NCI-H1694 treated with DMSO at 0.1 percent for 48 hours (cell line): ENCODE measurements around the gene ERH.
"Not testable (repeated sequence)": the region's sequence is repeated elsewhere in the genome, so short reads cannot be mapped to it uniquely, and the experiment has no call there.

Experiments used
- DNase-seq: peaks from one replicate; lab custom pipeline; 2025; lab: John Stamatoyannopoulos, UW

ERH gene

GRCh38 chr14:69398053-69398817 lies at the start of gene ERH, which contains the start of gene SLC39A9:
TSS of gene ERH (minus strand) at chr14:69398299. CDS start at chr14:69398233, 66 bp downstream.
TSS of gene SLC39A9 (plus strand) at chr14:69398692. CDS start at chr14:69399370, 678 bp downstream.
- DNase-seq, result peak; percentile 100

GRCh38 chr14:69443296-69443805 lies 45.3 kb upstream of the ERH start:
- no peak for DNase-seq

- no peak for DNase-seq
Observed at GRCh38 chr14:69441948-69442347, 43.8 kb upstream of the ERH start.

- no peak for DNase-seq
Observed at GRCh38 chr14:69439521-69440270, 41.6 kb upstream of the ERH start.

GRCh38 chr14:69432364-69432763 lies 34.3 kb upstream of the ERH start:
- DNase-seq, result no peak

GRCh38 chr14:69430306-69430939 lies 32.3 kb upstream of the ERH start:
- DNase-seq, result no peak

GRCh38 chr14:69429643-69430042 lies 31.5 kb upstream of the ERH start:
- no peak for DNase-seq

- no peak for DNase-seq
Observed at GRCh38 chr14:69428289-69428998, 30.3 kb upstream of the ERH start.

- DNase-seq, result no peak
Observed at GRCh38 chr14:69427596-69427995, 29.5 kb upstream of the ERH start.

- no peak for DNase-seq
Observed at GRCh38 chr14:69424149-69424923, 26.2 kb upstream of the ERH start.

- no peak for DNase-seq
Observed at GRCh38 chr14:69423279-69423678, 25.2 kb upstream of the ERH start.

- not testable (repeated sequence) for DNase-seq
Observed at GRCh38 chr14:69416087-69416486, 18.0 kb upstream of the ERH start.

GRCh38 chr14:69413483-69413882 lies 15.4 kb upstream of the ERH start:
- no peak for DNase-seq

GRCh38 chr14:69408331-69408960 lies 10.3 kb upstream of the ERH start:
- no peak for DNase-seq

GRCh38 chr14:69405762-69406161 lies 7.7 kb upstream of the ERH start:
- DNase-seq, result no peak

- no peak for DNase-seq
Observed at GRCh38 chr14:69404883-69405282, 6.8 kb upstream of the ERH start.

GRCh38 chr14:69404478-69404877 lies 6.4 kb upstream of the ERH start:
- DNase-seq, result no peak

- no peak for DNase-seq
Observed at GRCh38 chr14:69401841-69402240, 3.7 kb upstream of the ERH start.

GRCh38 chr14:69400154-69400553 lies 2.1 kb upstream of the ERH start:
- no peak for DNase-seq

GRCh38 chr14:69399750-69400149 lies 1.7 kb upstream of the ERH start:
- DNase-seq, result no peak

GRCh38 chr14:69398818-69399210 lies 715 bp upstream of the ERH start:
- peak; percentile 66 for DNase-seq
